AG09309 (cell line): ENCODE results near the gene FAS.

Source experiments
- DNase-seq: peaks from one replicate; pipeline ENCODE4 v3.0.0-alpha.2; 2010; ENCODE audit warnings: low read depth
- H3K4me3 ChIP-seq: 2 replicates; pipeline ENCODE4 v1.5.1; 2011; ENCODE audit warnings: mild to moderate bottlenecking, low read depth, low read length, moderate library complexity; ENCODE audit not compliant: control insufficient read depth
- CTCF ChIP-seq: IDR thresholded peaks from 2 replicates; pipeline ENCODE4 v1.5.1; 2011; ENCODE audit warnings: mild to moderate bottlenecking, low read depth, low read length, inconsistent platforms; ENCODE audit not compliant: insufficient read depth, control insufficient read depth; ENCODE audit errors: missing control alignments

FAS gene

GRCh38 chr10:88990384-88991160 lies at the start of gene FAS:
Gene FAS, plus strand, starts transcription at chr10:88990798. Its CDS starts 79 bp downstream, at chr10:88990877.
- H3K4me3 ChIP-seq: peak within 1 kb of the TSS; percentile 92
- DNase-seq: no peak
- TF ChIP-seq CTCF: no peak

GRCh38 chr10:88941026-88941425 lies 49.6 kb upstream of the FAS start:
- no peak for DNase-seq
- TF ChIP-seq CTCF: no peak

GRCh38 chr10:88943778-88944177 lies 46.8 kb upstream of the FAS start:
- no peak overlapping the region for H3K4me3 ChIP-seq

More at GRCh38 chr10:88941026-88941425, 49.6 kb upstream of the FAS start:
- H3K4me3 ChIP-seq: no peak overlapping the region

GRCh38 chr10:88944813-88945212 lies 45.8 kb upstream of the FAS start:
- DNase-seq: no peak
- TF ChIP-seq CTCF: no peak
- H3K4me3 ChIP-seq: no peak overlapping the region

More at GRCh38 chr10:88943778-88944177, 46.8 kb upstream of the FAS start:
- TF ChIP-seq CTCF: no peak
- no peak for DNase-seq

- no peak for TF ChIP-seq CTCF
- no peak for DNase-seq
- H3K4me3 ChIP-seq: no peak overlapping the region
These were observed 44.4 kb upstream of the FAS start for GRCh38 chr10:88946200-88946599.

- H3K4me3 ChIP-seq: no peak overlapping the region
- DNase-seq: no peak
- no peak for TF ChIP-seq CTCF
These were observed 43.5 kb upstream of the FAS start for GRCh38 chr10:88946965-88947590.
